ENCODE measurements around the gene NIFK.

NIFK gene

DNA sequence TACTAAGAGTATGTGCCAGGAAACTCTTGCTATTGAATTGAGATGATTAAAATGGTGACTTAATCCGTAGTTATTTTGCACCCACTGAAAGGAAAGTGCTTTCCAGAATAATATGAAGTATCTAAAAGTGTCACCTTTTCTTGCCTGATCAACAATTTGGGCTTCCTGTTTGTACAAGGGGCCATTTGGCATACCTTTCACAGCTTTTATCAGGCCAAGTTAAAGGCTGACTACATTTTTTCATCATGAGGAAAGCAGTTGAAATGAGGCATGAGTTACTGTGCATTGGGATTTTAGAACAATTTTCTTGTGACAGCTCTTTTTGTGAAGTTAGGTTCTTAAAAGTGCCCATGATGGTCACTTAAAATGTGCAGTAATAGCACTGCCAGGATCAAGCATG, 29.9 kb upstream of the NIFK start:
- Histone ChIP-seq H3K9me2 (replicated peaks; ENCODE audit: low read depth, low read length) (no peaks in the 10 kb centered on the region), H3K4me3 (ENCODE audit: low read length, poor library complexity, severe bottlenecking) (no peak overlapping the region), H3K79me2 (ENCODE audit: insufficient read depth, low read length) (no peaks in the 10 kb centered on the region), H4K20me1 (ENCODE audit: insufficient read depth, low read length, poor library complexity, severe bottlenecking) (no peaks in the 10 kb centered on the region), H3K9ac (ENCODE audit: low read depth, low read length, poor library complexity, severe bottlenecking) (no peak overlapping the region), H3K9me3 (ENCODE audit: insufficient read depth, low read depth, low read length) (no peaks in the 10 kb centered on the region), H3K36me3 (ENCODE audit: insufficient read depth, low read length) (peaks cover 57% of the 10 kb centered on the region), H3K4me2 (ENCODE audit: low read depth, low read length, poor library complexity, severe bottlenecking) (no peak overlapping the region), H3K4me1 (ENCODE audit: insufficient read depth, low read length, poor library complexity, severe bottlenecking) (no peaks in the 10 kb centered on the region), H3K27me3 (ENCODE audit: insufficient read depth, low read length, poor library complexity, severe bottlenecking) (no peaks in the 10 kb centered on the region), H3F3A (ENCODE audit: low read depth) (no peaks in the 10 kb centered on the region), H2AFZ (ENCODE audit: low read length) (no peak overlapping the region)
- TF ChIP-seq, protein P1, sequence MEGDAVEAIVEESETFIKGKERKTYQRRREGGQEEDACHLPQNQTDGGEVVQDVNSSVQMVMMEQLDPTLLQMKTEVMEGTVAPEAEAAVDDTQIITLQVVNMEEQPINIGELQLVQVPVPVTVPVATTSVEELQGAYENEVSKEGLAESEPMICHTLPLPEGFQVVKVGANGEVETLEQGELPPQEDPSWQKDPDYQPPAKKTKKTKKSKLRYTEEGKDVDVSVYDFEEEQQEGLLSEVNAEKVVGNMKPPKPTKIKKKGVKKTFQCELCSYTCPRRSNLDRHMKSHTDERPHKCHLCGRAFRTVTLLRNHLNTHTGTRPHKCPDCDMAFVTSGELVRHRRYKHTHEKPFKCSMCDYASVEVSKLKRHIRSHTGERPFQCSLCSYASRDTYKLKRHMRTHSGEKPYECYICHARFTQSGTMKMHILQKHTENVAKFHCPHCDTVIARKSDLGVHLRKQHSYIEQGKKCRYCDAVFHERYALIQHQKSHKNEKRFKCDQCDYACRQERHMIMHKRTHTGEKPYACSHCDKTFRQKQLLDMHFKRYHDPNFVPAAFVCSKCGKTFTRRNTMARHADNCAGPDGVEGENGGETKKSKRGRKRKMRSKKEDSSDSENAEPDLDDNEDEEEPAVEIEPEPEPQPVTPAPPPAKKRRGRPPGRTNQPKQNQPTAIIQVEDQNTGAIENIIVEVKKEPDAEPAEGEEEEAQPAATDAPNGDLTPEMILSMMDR (conservative IDR thresholded peaks at IDR 0.05; ENCODE audit: low read length): no peak
- no peak for TF ChIP-seq EZH2phosphoT487 (IDR thresholded peaks at IDR 0.05; ENCODE audit: borderline replicate concordance)

- H3K4me2 ChIP-seq (ENCODE audit: low read depth, low read length, poor library complexity, severe bottlenecking): no peak overlapping the region
- no peaks in the 10 kb centered on the region for H3K9me2 ChIP-seq (replicated peaks; ENCODE audit: low read depth, low read length)
- peaks cover 4% of the 10 kb centered on the region for H4K20me1 ChIP-seq (ENCODE audit: insufficient read depth, low read length, poor library complexity, severe bottlenecking)
- no peak overlapping the region for H3K4me3 ChIP-seq (ENCODE audit: low read length, poor library complexity, severe bottlenecking)
- peaks cover 71% of the 10 kb centered on the region for H3K36me3 ChIP-seq (ENCODE audit: insufficient read depth, low read length)
- no peak for TF ChIP-seq EZH2phosphoT487 (IDR thresholded peaks at IDR 0.05; ENCODE audit: borderline replicate concordance)
- TF ChIP-seq, protein P1 (conservative IDR thresholded peaks at IDR 0.05; ENCODE audit: low read length): no peak
- H3K27me3 ChIP-seq (ENCODE audit: insufficient read depth, low read length, poor library complexity, severe bottlenecking): no peaks in the 10 kb centered on the region
- H3K9me3 ChIP-seq (ENCODE audit: insufficient read depth, low read depth, low read length): no peaks in the 10 kb centered on the region
- H3F3A ChIP-seq (ENCODE audit: low read depth): no peaks in the 10 kb centered on the region
- peaks cover 7% of the 10 kb centered on the region; the same call in 1 of the 2 replicates for H3K79me2 ChIP-seq (ENCODE audit: insufficient read depth, low read length)
- no peak overlapping the region for H2AFZ ChIP-seq (ENCODE audit: low read length)
- H3K9ac ChIP-seq (ENCODE audit: low read depth, low read length, poor library complexity, severe bottlenecking): no peak overlapping the region
- H3K4me1 ChIP-seq (ENCODE audit: insufficient read depth, low read length, poor library complexity, severe bottlenecking): no peaks in the 10 kb centered on the region
These were observed 28.1 kb upstream of the NIFK start for GRCh38 chr2:121764681-121765228.

GRCh38 chr2:121755237-121756111, 18.8 kb upstream of the NIFK start, which contains the start of gene TSN:
TSS of gene TSN (plus strand) at chr2:121755651. CDS start at chr2:121755780, 129 bp downstream.
- no peak for TF ChIP-seq EZH2phosphoT487 (IDR thresholded peaks at IDR 0.05; ENCODE audit: borderline replicate concordance)
- TF ChIP-seq, protein P1 (conservative IDR thresholded peaks at IDR 0.05; ENCODE audit: low read length): no peak
- peaks cover 61% of the 10 kb centered on the region for H3K79me2 ChIP-seq (ENCODE audit: insufficient read depth, low read length)

More at GRCh38 chr2:121755237-121756111, 18.8 kb upstream of the NIFK start, which contains the start of gene TSN:
- peak within 1 kb of the TSS; percentile 86 for H2AFZ ChIP-seq (ENCODE audit: low read length)
- H3K9me2 ChIP-seq (replicated peaks; ENCODE audit: low read depth, low read length): no peaks in the 10 kb centered on the region
- no peaks in the 10 kb centered on the region for H3F3A ChIP-seq (ENCODE audit: low read depth)
- H3K9ac ChIP-seq (ENCODE audit: low read depth, low read length, poor library complexity, severe bottlenecking): peak within 1 kb of the TSS; percentile 98
- H3K4me1 ChIP-seq (ENCODE audit: insufficient read depth, low read length, poor library complexity, severe bottlenecking): peaks cover 25% of the 10 kb centered on the region
- H3K4me2 ChIP-seq (ENCODE audit: low read depth, low read length, poor library complexity, severe bottlenecking): peak within 1 kb of the TSS; percentile 96
- peaks cover 9% of the 10 kb centered on the region; the same call in 1 of the 2 replicates for H3K36me3 ChIP-seq (ENCODE audit: insufficient read depth, low read length)
- peaks cover 31% of the 10 kb centered on the region for H4K20me1 ChIP-seq (ENCODE audit: insufficient read depth, low read length, poor library complexity, severe bottlenecking)
- no peaks in the 10 kb centered on the region for H3K9me3 ChIP-seq (ENCODE audit: insufficient read depth, low read depth, low read length)
- H3K27me3 ChIP-seq (ENCODE audit: insufficient read depth, low read length, poor library complexity, severe bottlenecking): no peaks in the 10 kb centered on the region
- H3K4me3 ChIP-seq (ENCODE audit: low read length, poor library complexity, severe bottlenecking): peak within 1 kb of the TSS; percentile 100
